ENCODE measurements around the gene TDRD12.

GRCh38 chr19:32876236-32876918 lies 156.8 kb downstream of the TDRD12 start:
- TF ChIP-seq CTCF (conservative IDR thresholded peaks at IDR 0.05) (no peak), ZFX (IDR thresholded peaks at IDR 0.05) (no peak)
